Fibroblast of skin of left biceps (primary cell): ENCODE results near the gene ZNF382.

Experiments
- DNase-seq, 2 experiments: peaks; one replicate each; pipeline ENCODE4 v3.0.0-alpha.2; 2013; ENCODE audit warnings: low read depth in 2 of 2

ZNF382 gene

GRCh38 chr19:36679455-36679854 is 74.3 kb downstream of the ZNF382 start:
- DNase-seq = no peak
